ENCODE measurements around the gene GPR153. TPM values are rescaled to one million over a fixed set of nuclear protein-coding genes. Genes with fewer than 3 reads are reported as not detected.

GPR153 gene
- total RNA-seq, 3 donors from 2014 or later: 0.50 to 0.52 (median 0.51) TPM

DNA sequence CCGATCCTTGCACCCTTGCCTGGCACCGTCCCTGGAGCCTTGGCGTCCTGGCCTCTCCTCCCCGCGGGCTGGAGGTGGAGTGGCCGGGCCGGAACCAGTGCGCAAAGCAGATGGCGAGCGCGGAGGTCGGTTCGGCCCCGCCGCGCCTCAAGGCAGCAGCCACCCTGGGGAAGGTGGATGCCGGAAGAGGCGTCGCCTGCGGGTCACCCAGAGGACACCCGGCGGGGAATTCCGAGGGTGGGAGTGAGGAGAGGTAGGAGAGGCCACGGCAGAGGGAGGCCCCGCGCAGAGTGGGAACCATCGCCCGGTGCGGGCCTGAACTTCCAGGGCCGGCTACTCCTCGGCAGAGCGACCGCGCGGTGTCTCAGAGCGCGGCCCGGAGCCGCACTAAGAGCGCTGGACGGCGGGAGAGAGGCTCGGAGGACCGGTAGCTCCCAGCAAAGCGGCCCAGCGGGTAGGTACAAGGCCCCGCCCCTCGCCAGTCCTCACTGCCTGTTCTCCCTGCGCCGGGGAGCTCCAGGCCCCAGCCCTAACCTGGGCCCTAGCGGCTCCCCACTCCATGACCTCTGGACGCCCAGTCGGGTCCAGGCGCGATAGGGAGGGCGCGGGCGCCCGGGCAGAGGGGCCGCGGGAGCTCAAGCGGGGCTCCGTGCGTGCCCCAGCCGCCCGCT, 54.9 kb downstream of the GPR153 start, which contains the start of gene RNF207:
TSS of gene RNF207 (plus strand) at position 271 of the 671 bp plus-strand sequence. CDS start 417 bp downstream, outside the sequence.
- peaks cover 12% of the 10 kb centered on the region for H3K4me1 Mint-ChIP-seq (ENCODE audit: low read depth)
- peak within 1 kb of the TSS; percentile 77 for H3K4me3 Mint-ChIP-seq
- no peaks in the 10 kb centered on the region for H3K9me3 Mint-ChIP-seq
- H3K27me3 Mint-ChIP-seq (ENCODE audit: low read depth): peaks cover 20% of the 10 kb centered on the region
- no peaks in the 10 kb centered on the region for H3K36me3 Mint-ChIP-seq (ENCODE audit: insufficient read depth)
- ATAC-seq (peak; percentile 76 to 78), DNase-seq (peak; percentile 41)

DNA sequence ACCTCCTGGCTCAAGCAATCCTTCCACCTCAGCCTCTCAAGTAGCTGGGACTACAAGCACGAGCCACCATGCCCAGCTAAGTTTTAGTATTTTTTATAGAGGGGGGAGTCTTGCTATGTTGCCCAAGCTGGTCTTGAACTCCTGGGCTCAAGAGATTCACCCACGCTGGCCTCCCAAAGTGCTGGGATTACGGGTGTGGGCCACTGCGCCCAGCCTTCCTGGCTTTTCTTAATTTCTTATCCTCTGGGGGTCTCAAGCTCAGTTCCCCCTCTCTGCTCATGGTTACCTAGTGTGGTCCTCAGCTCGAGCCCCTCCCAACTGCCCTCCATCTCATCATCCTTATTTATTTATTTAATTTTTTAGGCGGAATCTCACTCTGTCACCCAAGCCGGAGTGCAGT, 58.6 kb downstream of the GPR153 start:
- Mint-ChIP-seq H3K4me3 (no peak overlapping the region), H3K9me3 (no peaks in the 10 kb centered on the region), H3K4me1 (ENCODE audit: low read depth) (peaks cover 39% of the 10 kb centered on the region), H3K36me3 (ENCODE audit: insufficient read depth) (peaks cover 13% of the 10 kb centered on the region), H3K27me3 (ENCODE audit: low read depth) (peaks cover 8% of the 10 kb centered on the region)
- DNase-seq: no peak
- ATAC-seq: no peak

DNA sequence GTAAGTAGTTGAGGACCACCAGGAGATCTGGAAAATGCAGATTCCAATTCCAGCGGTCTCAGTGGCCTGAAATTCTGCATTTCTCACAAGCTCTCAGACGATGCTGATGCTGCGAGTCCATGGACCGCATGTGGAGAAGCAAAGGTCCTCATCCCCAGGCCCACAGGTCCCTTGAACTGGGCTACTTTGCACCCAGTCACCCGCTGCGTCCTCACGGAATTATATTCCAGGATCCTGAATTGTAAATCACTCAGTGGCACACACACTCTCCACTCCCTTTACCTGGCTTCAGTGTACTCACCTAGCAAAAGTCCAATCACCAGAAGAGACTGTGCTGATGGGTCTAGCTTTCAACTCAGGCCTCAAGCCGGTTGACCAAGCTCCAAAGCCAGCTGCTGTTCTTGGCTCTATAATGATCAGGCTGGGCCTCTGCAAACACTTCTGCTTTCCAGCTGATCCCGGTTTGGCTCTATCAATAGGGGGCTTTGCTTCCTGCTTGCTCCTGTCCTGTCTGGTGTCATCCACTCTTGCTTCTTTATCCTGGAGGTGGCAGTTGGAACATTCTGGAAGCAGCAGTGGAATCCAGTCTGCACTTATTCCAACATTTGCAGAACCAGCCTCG, 60.6 kb downstream of the GPR153 start:
- H3K4me1 Mint-ChIP-seq (ENCODE audit: low read depth): peaks cover 49% of the 10 kb centered on the region
- ATAC-seq (no peak), DNase-seq (no peak)

DNA sequence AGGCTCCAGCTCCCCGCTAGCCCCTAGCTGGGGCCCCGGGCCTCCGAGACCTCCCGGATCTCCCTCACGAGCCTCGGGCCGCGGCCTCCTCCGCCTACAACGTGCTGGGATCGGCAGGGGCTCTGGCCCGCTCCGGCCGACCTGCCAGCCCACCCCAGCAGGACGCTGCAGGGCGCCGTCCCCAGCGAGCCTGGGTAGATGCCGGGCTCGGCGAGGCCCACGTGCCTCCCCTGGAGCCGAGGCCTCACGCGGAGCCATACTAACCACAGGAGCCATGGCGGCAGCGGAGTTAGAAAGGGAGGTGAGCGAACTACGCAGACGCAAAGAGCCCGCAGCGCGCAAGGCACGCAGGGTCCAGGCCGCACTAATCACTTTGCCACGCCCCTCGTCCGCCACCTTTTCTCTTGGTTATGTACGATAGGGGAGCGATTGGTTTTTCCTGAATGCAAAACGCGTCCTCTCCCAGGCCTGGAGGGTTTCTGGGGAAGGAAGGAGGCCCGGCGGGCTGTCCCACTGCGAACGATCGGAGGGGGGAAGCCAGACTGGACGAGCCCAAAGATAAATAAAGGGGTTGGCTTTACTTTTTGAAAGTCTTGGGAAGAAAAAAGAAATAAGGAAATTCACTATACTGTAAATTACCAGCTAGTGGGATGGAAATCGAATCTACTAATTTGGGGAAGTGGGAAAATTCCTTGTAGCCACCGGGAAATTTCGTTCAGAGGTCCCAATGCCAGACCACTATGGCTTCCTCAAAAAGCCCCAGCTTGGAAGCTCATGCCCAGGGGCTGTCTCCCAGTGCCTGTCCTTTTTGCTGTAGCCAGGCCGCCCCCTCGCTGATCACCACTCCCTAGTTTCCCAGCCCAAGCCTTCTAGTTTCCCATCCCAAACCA, 61.4 kb downstream of the GPR153 start, which contains the start of gene RPL22:
TSS of gene RPL22 (minus strand) at position 298 of the 890 bp plus-strand sequence. CDS start at position 276, 22 bp downstream.
- no peaks in the 10 kb centered on the region for H3K9me3 Mint-ChIP-seq
- peak within 1 kb of the TSS; percentile 94 for H3K4me3 Mint-ChIP-seq
- H3K27me3 Mint-ChIP-seq (ENCODE audit: low read depth): no peaks in the 10 kb centered on the region
- H3K4me1 Mint-ChIP-seq (ENCODE audit: low read depth): peaks cover 44% of the 10 kb centered on the region
- peak; percentile 95 for DNase-seq
- H3K36me3 Mint-ChIP-seq (ENCODE audit: insufficient read depth): peaks cover 26% of the 10 kb centered on the region
- ATAC-seq: peak; percentile 97 to 98

More for the DNA sequence above, 60.6 kb downstream of the GPR153 start:
- Mint-ChIP-seq H3K9me3 (no peaks in the 10 kb centered on the region), H3K27me3 (ENCODE audit: low read depth) (peaks cover 2% of the 10 kb centered on the region), H3K36me3 (ENCODE audit: insufficient read depth) (peaks cover 26% of the 10 kb centered on the region), H3K4me3 (peak overlapping the region; percentile 94)

DNA sequence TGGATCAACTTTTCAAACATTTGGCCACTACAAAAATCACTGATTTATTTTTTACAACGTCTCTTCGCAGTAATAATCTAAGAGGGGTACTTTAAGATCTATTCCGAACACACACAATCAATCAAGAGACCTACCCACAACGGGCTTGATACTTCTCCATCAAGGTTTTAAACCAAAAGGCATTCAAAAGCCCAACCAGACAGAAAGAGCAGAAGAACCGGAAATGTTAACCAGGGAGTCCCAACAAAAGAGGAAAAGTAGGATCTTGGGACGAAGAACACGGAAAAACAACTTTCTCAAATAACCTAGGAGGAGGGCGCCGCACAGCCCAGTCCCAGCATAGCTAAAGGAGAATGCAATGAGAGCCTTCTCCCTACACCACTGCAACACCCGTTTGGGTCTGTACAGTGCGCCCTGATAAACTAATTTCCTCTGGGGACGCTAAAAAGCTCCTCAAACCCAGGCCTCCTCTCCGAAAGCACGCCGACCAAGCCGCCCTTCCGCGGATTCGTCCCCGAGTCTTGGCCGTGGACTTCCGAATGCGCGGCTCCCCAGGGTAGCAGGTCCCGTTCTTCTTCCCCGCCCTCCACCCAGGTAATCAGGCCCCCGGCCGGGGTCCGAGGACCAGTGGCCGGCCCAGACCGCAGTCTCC, 62.1 kb downstream of the GPR153 start:
- Mint-ChIP-seq H3K27me3 (ENCODE audit: low read depth) (no peaks in the 10 kb centered on the region), H3K4me3 (peak overlapping the region; percentile 94), H3K9me3 (no peaks in the 10 kb centered on the region), H3K4me1 (ENCODE audit: low read depth) (peaks cover 44% of the 10 kb centered on the region), H3K36me3 (ENCODE audit: insufficient read depth) (peaks cover 26% of the 10 kb centered on the region)
- ATAC-seq (peak; percentile 25 to 31), DNase-seq (peak; percentile 26)

DNA sequence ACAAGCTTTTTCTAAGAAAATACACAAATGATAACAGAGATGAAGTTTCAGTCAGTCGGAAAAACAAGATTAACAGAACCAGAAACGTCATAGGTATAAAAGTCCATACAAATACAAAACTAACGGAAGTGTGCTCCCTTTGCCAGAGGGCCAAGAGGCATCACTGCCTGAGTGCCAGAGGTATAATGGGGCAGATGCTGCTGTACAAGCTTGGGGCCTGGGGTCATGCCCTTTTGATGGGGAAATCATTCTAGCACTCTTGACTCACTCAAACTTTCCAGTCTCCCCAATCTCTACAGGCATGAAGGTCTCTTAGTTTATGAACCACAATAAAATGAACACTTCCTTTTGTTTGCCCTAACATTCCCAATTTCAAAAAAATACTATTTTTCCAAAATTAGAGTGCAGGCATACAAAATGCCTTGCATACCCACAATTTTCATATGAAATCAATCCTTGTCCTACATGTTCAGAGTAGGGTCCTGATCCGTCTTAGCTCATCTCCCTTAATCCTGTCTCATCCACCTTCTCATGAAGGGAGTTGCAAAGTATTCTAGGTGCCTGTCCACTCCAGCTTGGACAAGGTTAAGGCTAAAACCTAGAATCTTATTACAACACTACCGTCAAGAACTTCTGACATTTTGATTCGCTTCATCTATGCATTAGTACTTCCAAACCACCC, 63.0 kb downstream of the GPR153 start:
- no peak for ATAC-seq
- Mint-ChIP-seq H3K36me3 (ENCODE audit: insufficient read depth) (peaks cover 29% of the 10 kb centered on the region), H3K27me3 (ENCODE audit: low read depth) (no peaks in the 10 kb centered on the region), H3K4me3 (peak overlapping the region; percentile 94), H3K9me3 (no peaks in the 10 kb centered on the region), H3K4me1 (ENCODE audit: low read depth) (peaks cover 46% of the 10 kb centered on the region)
- DNase-seq: no peak

Other genes starting within 250 kb of the GPR153 start
- gene KCNAB2, start 215.2 kb downstream of the GPR153 start, total RNA-seq: 100 to 1,000 TPM; 199 to 230 (median 202) TPM
- gene CHD5, start 80.8 kb downstream of the GPR153 start, total RNA-seq: under 1 TPM; 0.27 to 0.61 (median 0.34) TPM
- 100 to 1,000 TPM; 395 to 423 (median 403) TPM for gene RPL22, start 61.5 kb downstream of the GPR153 start, total RNA-seq
- gene RNF207, start 55.0 kb downstream of the GPR153 start, total RNA-seq: 10 to 100 TPM in 2 of 3 donors, 1 to 10 TPM in 1; 9.9 to 18.8 (median 12.0) TPM
- gene ICMT, start 25.1 kb downstream of the GPR153 start, total RNA-seq: 10 to 100 TPM; 54.1 to 64.8 (median 58.3) TPM
- gene HES3, start 16.9 kb downstream of the GPR153 start, total RNA-seq: not detected
- 100 to 1,000 TPM in 2 of 3 donors, 10 to 100 TPM in 1; 92.8 to 112 (median 101) TPM for gene ACOT7, start 132.7 kb upstream of the GPR153 start, total RNA-seq
- not detected for gene HES2, start 158.8 kb upstream of the GPR153 start, total RNA-seq
- gene ESPN, start 163.7 kb upstream of the GPR153 start, total RNA-seq: under 1 TPM; 0.42 to 0.76 (median 0.60) TPM
- 100 to 1,000 TPM; 137 to 149 (median 145) TPM for gene TNFRSF25, start 205.1 kb upstream of the GPR153 start, total RNA-seq
- 1 to 10 TPM; 1.2 to 2.1 (median 1.4) TPM for gene PLEKHG5, start 230.6 kb upstream of the GPR153 start, total RNA-seq